SU-DHL-6 (cell line): ENCODE data around the gene HM13.

Experiments
- EZH2phosphoT487 ChIP-seq: fragments of 200-600 bp; sonication (generic), shearing (Covaris generic); conservative IDR thresholded peaks from 2 replicates; pipeline ENCODE4 v1.6.1; 2018; ENCODE audit warnings: mild to moderate bottlenecking, antibody characterized with exemption, low read length, moderate library complexity, mixed read lengths
- TF ChIP-seq, protein P1 (sequence below): fragments of 200-600 bp; sonication (generic); IDR thresholded peaks from one replicate; pipeline ENCODE4 v1.5.1; 2017; ENCODE audit warnings: antibody characterized with exemption, mild to moderate bottlenecking, low read length, moderate library complexity; ENCODE audit not compliant: insufficient read depth, poor library complexity, severe bottlenecking

DNA sequence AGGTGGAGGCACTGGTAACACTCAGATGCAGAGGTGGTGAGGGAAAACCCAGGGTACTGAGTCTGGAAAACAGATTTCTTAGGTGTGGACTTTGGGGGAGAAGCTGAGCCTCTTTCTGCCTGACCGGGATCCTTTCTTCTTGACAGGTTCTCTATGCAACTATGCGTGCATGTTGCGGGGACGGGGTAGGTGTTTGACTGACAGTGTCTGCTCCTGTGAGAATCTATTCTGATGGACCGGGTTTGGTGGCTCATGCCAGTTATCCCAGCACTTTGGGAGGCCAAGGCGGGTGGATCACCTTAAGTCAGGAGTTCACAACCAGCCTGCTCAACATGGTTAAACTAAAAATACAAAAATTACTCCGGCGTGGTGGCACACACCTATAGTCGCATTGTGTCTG is 63.0 kb downstream of the HM13 start:
- TF ChIP-seq, protein P1, sequence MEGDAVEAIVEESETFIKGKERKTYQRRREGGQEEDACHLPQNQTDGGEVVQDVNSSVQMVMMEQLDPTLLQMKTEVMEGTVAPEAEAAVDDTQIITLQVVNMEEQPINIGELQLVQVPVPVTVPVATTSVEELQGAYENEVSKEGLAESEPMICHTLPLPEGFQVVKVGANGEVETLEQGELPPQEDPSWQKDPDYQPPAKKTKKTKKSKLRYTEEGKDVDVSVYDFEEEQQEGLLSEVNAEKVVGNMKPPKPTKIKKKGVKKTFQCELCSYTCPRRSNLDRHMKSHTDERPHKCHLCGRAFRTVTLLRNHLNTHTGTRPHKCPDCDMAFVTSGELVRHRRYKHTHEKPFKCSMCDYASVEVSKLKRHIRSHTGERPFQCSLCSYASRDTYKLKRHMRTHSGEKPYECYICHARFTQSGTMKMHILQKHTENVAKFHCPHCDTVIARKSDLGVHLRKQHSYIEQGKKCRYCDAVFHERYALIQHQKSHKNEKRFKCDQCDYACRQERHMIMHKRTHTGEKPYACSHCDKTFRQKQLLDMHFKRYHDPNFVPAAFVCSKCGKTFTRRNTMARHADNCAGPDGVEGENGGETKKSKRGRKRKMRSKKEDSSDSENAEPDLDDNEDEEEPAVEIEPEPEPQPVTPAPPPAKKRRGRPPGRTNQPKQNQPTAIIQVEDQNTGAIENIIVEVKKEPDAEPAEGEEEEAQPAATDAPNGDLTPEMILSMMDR, result no peak
- TF ChIP-seq EZH2phosphoT487, result no peak
